ENCODE measurements around the gene GNL3.

The GNL3 gene

GRCh38 chr3:52688266-52688665 is 2.4 kb downstream of the GNL3 start:
- DNase-seq = no peak

DNA sequence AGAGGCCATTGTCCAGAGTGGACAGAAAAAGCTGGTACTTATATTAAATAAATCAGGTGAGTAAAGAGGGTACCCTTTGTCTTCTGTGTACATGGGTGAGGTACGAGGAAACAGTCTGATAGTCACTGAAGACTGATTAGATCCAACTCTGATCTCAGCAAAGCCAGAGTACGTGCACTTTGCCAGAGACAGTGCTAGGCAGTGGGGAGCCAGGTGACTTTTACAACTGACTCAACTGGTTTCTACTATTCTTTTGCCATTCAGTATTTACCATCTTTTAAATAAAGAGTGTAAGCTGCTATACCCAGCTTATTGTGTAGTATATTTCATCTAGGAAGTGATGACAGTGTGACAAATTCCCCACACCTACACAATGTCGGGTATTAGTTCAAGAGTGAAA is 3.3 kb downstream of the GNL3 start:
- DNase-seq = no peak

DNA sequence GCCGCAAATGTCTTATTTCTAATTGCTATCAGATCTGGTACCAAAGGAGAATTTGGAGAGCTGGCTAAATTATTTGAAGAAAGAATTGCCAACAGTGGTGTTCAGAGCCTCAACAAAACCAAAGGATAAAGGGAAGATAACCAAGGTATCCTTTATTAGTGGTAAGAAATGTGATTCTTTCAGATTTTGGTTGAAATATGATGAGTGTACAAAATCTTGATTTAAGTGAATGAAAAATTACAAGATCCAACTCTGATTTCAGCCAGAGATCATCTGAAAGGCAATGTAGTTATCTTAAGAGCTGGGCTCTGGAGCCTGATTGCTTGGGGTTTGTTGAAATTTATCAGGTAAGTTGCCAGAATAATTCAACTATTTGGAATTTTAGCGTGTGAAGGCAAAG is 4.7 kb downstream of the GNL3 start:
- DNase-seq = no peak

DNA sequence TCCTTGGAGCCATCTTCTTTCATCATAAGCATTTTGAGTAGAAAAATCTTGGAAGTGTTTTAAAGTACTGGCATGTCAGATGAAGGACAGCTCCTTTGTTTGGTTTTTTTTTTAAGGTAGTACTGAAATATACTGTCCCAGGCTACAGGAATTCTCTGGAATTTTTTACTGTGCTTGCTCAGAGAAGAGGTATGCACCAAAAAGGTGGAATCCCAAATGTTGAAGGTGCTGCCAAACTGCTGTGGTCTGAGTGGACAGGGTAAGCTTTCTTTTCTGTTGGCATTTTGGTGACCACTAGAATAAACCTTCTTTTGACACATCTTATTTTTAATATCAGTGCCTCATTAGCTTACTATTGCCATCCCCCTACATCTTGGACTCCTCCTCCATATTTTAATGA is 7.2 kb downstream of the GNL3 start:
- DNase-seq = no peak

DNA sequence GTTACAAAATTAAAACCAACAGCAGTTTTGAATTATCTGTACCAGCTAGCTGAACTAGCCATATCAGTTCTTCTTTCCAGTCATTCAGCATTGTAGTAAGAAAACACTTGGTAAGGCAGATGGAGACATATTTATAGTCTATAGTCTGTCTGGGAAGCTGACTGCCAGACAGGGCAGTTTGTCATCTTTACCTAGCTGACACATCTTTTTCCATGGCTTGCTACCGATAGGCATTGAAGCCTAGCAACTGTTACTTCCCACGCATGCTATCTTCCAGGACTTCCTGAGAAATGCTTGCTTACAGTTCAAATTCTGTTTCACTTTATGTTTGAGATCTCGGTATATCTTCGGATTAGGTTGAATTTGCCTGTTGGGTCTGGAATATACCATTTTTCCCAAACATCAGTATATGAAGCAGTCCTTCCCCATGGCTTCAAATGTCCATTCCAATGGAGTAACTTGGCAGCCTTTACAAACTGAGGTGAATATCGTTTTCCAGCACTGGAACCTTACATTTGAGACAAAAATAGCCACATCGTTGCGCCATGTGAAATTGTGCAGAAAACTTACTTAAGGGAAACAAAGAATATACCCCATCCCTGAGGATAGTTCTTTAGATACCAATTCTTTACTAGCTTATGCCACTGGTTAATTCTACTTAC is 8.8 kb downstream of the GNL3 start:
- DNase-seq = no peak

- no peak for DNase-seq
These were observed 10.2 kb downstream of the GNL3 start for GRCh38 chr3:52695798-52696671.

- DNase-seq = no peak
These were observed 11.2 kb downstream of the GNL3 start for GRCh38 chr3:52696830-52697631.

- DNase-seq = no peak
These were observed 11.8 kb downstream of the GNL3 start for GRCh38 chr3:52697632-52697965.

- DNase-seq = no peak
These were observed 17.5 kb downstream of the GNL3 start for GRCh38 chr3:52703341-52703740.

GRCh38 chr3:52704611-52705437 is 19.0 kb downstream of the GNL3 start:
- no peak for DNase-seq

- DNase-seq = no peak
These were observed 19.5 kb downstream of the GNL3 start for GRCh38 chr3:52705438-52705687.

DNA sequence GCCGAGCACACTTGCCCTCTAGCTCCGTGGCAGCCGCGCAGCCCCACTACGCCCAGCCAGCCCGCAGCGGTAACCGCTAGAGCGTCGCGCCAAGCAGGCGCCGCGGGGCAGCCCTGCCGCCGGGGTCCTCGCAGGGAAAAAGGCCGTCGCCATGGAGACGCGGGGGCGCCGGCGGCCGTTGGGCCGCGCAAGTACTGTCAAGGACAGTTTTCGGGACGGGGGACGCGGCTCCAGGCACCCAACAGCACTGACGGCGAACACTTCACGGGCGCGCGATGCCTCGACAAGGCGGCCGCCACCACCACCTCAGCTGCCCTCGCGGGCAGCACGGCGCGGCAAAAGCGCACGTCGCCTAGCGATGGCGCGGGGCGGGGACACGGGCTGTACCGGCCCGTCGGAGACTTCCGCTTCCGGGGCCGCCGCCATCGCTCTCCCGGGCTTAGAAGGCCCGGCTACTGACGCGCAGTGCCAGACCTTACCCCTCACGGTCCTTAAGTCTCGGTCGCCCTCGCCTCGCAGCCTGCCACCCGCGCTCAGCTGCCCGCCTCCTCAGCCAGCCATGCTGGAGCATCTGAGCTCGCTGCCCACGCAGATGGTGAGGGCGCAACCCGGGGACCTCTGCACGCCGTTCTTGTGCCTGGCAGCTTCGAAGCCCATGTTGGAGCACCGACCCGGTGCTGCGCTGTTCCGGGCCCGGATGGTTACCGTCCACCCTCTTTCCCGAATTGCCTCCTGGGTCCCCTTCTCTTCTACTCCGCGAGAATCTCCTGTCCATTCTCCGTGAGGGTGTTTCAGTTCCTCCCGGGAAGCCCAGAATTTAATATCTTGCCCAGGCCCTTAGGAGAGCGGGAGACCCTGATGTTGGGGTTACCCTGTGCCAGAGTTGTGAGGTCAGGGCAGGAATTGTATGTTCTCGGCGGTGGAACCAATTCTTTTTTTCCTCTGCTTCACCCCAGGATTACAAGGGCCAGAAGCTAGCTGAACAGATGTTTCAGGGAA is 20.2 kb downstream of the GNL3 start, which contains the start of the genes GLT8D1 and SPCS1:
GLT8D1 (minus strand) TSS at position 104 of the 999 bp plus-strand sequence. CDS start 5,331 bp downstream, outside the sequence.
SPCS1 (plus strand) TSS at position 419 of the 999 bp plus-strand sequence; CDS start at position 560, 141 bp downstream.
- DNase-seq = peak; percentile 84

- DNase-seq = no peak
These were observed 21.8 kb downstream of the GNL3 start for GRCh38 chr3:52707585-52707984.

GRCh38 chr3:52710512-52710911 is 24.7 kb downstream of the GNL3 start:
- no peak for DNase-seq

GRCh38 chr3:52712291-52713212 is 26.7 kb downstream of the GNL3 start:
- DNase-seq = no peak

DNA sequence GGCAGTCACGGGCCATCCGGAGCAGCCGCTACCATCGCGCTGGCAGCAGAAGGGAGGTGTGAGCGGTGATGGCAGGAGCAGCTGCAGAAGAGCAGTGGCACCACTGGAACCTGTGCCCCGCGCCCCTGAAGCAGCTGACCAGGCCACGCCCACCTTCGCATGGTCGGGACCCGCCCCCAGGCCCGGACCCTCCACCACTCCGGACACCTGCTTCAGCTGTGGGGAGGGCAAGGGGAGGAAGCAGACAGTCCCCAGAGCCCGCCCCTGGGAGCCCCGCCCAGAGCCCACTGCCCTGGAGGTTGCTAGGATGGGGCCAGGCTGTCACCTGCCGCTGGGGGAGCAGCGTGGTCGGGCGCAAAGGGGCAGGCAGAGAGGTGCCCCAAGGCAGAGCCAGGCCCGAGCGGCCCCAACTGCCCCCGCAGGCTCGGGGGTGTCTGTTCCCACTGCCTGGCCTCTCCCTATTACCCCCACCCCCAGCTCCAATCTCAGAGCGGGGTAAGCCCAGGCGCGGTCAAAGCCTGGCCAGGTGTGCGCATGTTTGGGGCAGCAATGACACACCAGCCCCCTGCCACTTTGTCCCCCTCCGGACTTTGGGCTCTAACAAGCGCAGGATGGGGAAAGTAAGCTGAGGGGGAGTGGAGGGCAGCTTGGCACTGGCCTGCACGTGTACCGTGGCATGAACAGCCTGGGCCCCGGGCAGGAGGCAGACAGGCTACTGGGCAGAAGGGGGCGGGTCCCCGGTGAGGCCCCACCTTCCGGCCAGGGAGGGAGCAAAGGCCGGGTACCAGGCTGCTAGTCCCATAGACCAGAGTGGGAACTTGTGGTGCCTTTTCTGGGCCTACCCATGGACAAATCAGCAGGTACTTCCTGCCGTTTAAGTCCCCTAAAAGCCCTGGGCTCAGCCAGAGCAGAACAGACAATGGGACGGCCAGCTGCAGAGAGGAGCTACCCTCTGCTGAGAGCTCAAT is 28.8 kb downstream of the GNL3 start:
- no peak for DNase-seq

DNA sequence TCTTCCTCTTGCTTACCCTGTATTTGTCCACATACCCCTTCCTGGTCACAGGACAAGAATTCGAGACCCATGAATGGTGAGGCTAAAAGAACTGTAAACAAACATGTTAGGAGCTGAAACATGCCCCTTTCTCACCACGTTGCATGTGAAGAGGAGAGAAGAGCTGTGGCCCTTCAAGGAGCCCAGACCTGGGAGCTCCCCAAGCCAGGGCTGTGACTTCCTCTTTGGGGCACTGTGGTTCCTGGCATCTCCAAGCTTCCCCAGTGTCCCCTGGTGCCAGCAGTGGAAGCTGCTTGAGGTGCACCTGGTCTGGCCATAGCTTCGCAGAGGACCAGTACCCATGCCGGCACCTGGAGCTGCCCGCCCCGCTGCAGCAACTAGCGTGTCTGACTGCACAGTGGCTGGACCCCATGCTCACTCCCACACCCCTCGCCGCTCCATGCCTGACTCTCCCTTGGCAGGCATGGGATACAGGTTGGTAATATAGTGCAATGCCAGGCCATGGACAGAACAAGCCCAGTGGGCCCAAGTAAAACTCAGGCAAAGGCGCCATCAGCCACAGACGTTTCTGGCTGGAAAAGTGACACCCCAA is 30.0 kb downstream of the GNL3 start:
- no peak for DNase-seq

DNA sequence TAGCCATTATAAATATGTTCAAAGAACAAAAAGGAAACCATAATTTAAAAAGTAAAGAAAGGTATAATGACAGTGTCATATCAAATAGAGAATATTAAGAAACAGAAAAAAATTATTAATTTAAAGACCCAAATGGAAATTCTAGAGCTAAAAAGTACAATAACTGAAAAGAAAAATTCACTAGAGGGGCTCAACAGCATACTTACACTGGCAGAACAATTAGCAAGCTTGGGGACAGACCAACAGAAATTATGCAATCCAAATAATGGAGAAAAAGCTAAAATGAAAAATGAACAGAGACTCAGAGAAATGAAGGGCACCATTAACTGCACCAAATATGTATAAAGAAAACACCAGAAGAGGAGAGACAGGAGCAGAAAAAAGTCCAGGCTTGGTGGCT is 33.8 kb downstream of the GNL3 start:
- no peak for DNase-seq
